Ishikawa (cell line): ENCODE measurements around the gene SMIM1.

Experiments
- CEBPB ChIP-seq: IDR thresholded peaks from 2 replicates; pipeline ENCODE4 v1.6.1; 2012
- CREB1 ChIP-seq: IDR thresholded peaks from 2 replicates; pipeline ENCODE4 v1.6.1; 2012; ENCODE audit warnings: low read depth
- EGR1 ChIP-seq: IDR thresholded peaks from 2 replicates; pipeline ENCODE4 v1.6.1; 2012
- EP300 ChIP-seq: IDR thresholded peaks from 2 replicates; pipeline ENCODE4 v1.6.1; 2012; ENCODE audit warnings: borderline replicate concordance
- FOXM1 ChIP-seq: IDR thresholded peaks from 2 replicates; pipeline ENCODE4 v1.6.1; 2012; ENCODE audit warnings: low read depth, borderline replicate concordance
- NFIC ChIP-seq: IDR thresholded peaks from 2 replicates; pipeline ENCODE4 v1.6.1; 2012
- RAD21 ChIP-seq: IDR thresholded peaks from 2 replicates; pipeline ENCODE4 v1.6.1; 2012; ENCODE audit warnings: low read depth
- REST ChIP-seq: IDR thresholded peaks from 2 replicates; pipeline ENCODE4 v1.6.1; 2012; ENCODE audit warnings: low read depth, mild to moderate bottlenecking
- TCF12 ChIP-seq: IDR thresholded peaks from 2 replicates; pipeline ENCODE4 v1.6.1; 2012; ENCODE audit warnings: low read depth
- TEAD4 ChIP-seq: IDR thresholded peaks from 2 replicates; pipeline ENCODE4 v1.6.1; 2012
- YY1 ChIP-seq: IDR thresholded peaks from 2 replicates; pipeline ENCODE4 v1.6.1; 2012; ENCODE audit warnings: low read depth
- ZBTB7A ChIP-seq: IDR thresholded peaks from 2 replicates; pipeline ENCODE4 v1.6.1; 2012; ENCODE audit warnings: low read depth
- TF ChIP-seq, protein P1 (sequence below): IDR thresholded peaks from 2 replicates; pipeline ENCODE4 v1.6.1; 2012

Gene SMIM1

GRCh38 chr1:3824650-3825049 lies 52.1 kb downstream of the SMIM1 start:
- TF ChIP-seq EP300: no peak
- TF ChIP-seq EGR1: no peak
- TF ChIP-seq CEBPB: no peak
- TF ChIP-seq NFIC: no peak
- no peak for TF ChIP-seq ZBTB7A
- TF ChIP-seq, protein P1, sequence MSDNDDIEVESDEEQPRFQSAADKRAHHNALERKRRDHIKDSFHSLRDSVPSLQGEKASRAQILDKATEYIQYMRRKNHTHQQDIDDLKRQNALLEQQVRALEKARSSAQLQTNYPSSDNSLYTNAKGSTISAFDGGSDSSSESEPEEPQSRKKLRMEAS: no peak
- no peak for TF ChIP-seq YY1
- TF ChIP-seq FOXM1: no peak
- no peak for TF ChIP-seq CREB1
- TF ChIP-seq TEAD4: no peak
- no peak for TF ChIP-seq REST

- TF ChIP-seq NFIC (no peak), RAD21 (no peak), FOXM1 (no peak), ZBTB7A (no peak), TCF12 (no peak), TEAD4 (no peak), CEBPB (no peak)
These were observed 52.8 kb downstream of the SMIM1 start for GRCh38 chr1:3825356-3825755.
